CD14-positive monocyte (primary cell): ENCODE data around the gene MED28. TPM values are rescaled to one million over a fixed set of nuclear protein-coding genes. Genes with fewer than 3 reads are reported as not detected.

Source experiments
- DNase-seq, 3 donors: peaks; one replicate each; pipeline ENCODE4 v3.0.0-alpha.2; 2011 to 2022
- H2AFZ ChIP-seq: 2 replicates; pipeline ENCODE4 v1.6.0; 2012; ENCODE audit warnings: mild to moderate bottlenecking, low read depth, low read length, inconsistent platforms; ENCODE audit not compliant: insufficient read depth, poor library complexity, severe bottlenecking
- H3K27ac ChIP-seq, 2 donors: 1 replicate in 1 of 2; 2 replicates in 1 of 2; pipeline ENCODE4 v1.5.1; 2012 to 2013; ENCODE audit warnings: low read length in 2 of 2, control low read depth in 1 of 2, inconsistent platforms in 1 of 2, low read depth in 1 of 2, mild to moderate bottlenecking in 1 of 2
- H3K27me3 ChIP-seq, 2 donors: one replicate each; pipeline versions ENCODE4 v1.6.0 to v1.6.1; 2011 to 2013; ENCODE audit warnings: low read length in 2 of 2; ENCODE audit not compliant: control insufficient read depth in 2 of 2, insufficient read depth in 2 of 2
- H3K36me3 ChIP-seq, 2 donors: replicated peaks in 1 of 2; 1 replicate in 1 of 2; 2 replicates in 1 of 2; pipeline versions ENCODE4 v1.5.1 to v1.6.1; 2012 to 2013; ENCODE audit warnings: low read length in 2 of 2, control low read depth in 1 of 2, inconsistent platforms in 1 of 2, mild to moderate bottlenecking in 1 of 2; ENCODE audit not compliant: insufficient read depth in 2 of 2, control insufficient read depth in 1 of 2
- H3K4me1 ChIP-seq, 2 donors: 1 replicate in 1 of 2; 2 replicates in 1 of 2; pipeline versions ENCODE4 v1.5.1 to v1.6.1; 2012 to 2013; ENCODE audit warnings: low read length in 2 of 2, control low read depth in 1 of 2, inconsistent platforms in 1 of 2, mild to moderate bottlenecking in 1 of 2, moderate library complexity in 1 of 2; ENCODE audit not compliant: insufficient read depth in 2 of 2, control insufficient read depth in 1 of 2
- H3K4me2 ChIP-seq: replicated peaks from 2 replicates; pipeline ENCODE3; 2012; ENCODE audit warnings: low read length, moderate library complexity, mild to moderate bottlenecking; ENCODE audit not compliant: poor library complexity, severe bottlenecking; ENCODE audit errors: extremely low read depth
- H3K4me3 ChIP-seq, 3 experiments: fragments of 200-600 bp in 1 of 3; sonication (generic) in 1 of 3; replicated peaks in 1 of 3; 1 replicate in 2 of 3; 2 replicates in 1 of 3; pipeline ENCODE4 v1.5.1; 2011 to 2013; ENCODE audit warnings: low read length in 3 of 3, mild to moderate bottlenecking in 3 of 3, control low read depth in 2 of 3, low read depth in 2 of 3, inconsistent platforms in 1 of 3, moderate library complexity in 1 of 3
- H3K79me2 ChIP-seq: 2 replicates; pipeline ENCODE4 v1.6.0; 2012; ENCODE audit warnings: mild to moderate bottlenecking, control low read depth, inconsistent platforms, low read length, moderate library complexity; ENCODE audit not compliant: insufficient read depth
- H3K9ac ChIP-seq: 2 replicates; pipeline ENCODE4 v1.6.0; 2017; ENCODE audit warnings: low read length, mild to moderate bottlenecking; ENCODE audit not compliant: insufficient read depth, poor library complexity, severe bottlenecking
- H3K9me3 ChIP-seq, 2 donors: replicated peaks in 1 of 2; 1 replicate in 1 of 2; 2 replicates in 1 of 2; pipeline versions ENCODE4 v1.5.1 to v1.6.1; 2012 to 2013; ENCODE audit warnings: low read length in 2 of 2, control low read depth in 1 of 2; ENCODE audit not compliant: control insufficient read depth in 1 of 2, insufficient read depth in 1 of 2
- H4K20me1 ChIP-seq: 2 replicates; pipeline ENCODE4 v1.6.0; 2012; ENCODE audit warnings: mild to moderate bottlenecking, low read length, control low read depth, moderate library complexity; ENCODE audit not compliant: insufficient read depth
- H3K27ac Mint-ChIP-seq, 7 donors: one replicate each; pipeline ENCODE4 v1.8.0; 2020; ENCODE audit warnings: mild to moderate bottlenecking in 7 of 7, mixed read lengths in 7 of 7, moderate library complexity in 6 of 7, inconsistent platforms in 2 of 7
- H3K27me3 Mint-ChIP-seq, 3 donors: one replicate each; pipeline ENCODE4 v1.8.0; 2021 to 2022; ENCODE audit warnings: low read depth in 3 of 3, mild to moderate bottlenecking in 3 of 3, mixed read lengths in 3 of 3, moderate library complexity in 3 of 3, inconsistent platforms in 1 of 3
- H3K36me3 Mint-ChIP-seq, 2 donors: one replicate each; pipeline ENCODE4 v1.8.0; 2020; ENCODE audit warnings: mixed read lengths in 2 of 2, inconsistent platforms in 1 of 2, mild to moderate bottlenecking in 1 of 2
- H3K4me1 Mint-ChIP-seq: one replicate; pipeline ENCODE4 v1.8.0; 2020; ENCODE audit warnings: mild to moderate bottlenecking, mixed read lengths
- H3K4me3 Mint-ChIP-seq, 2 donors: one replicate each; pipeline ENCODE4 v1.8.0; 2020; ENCODE audit warnings: mild to moderate bottlenecking in 2 of 2, mixed read lengths in 2 of 2, moderate library complexity in 1 of 2
- H3K9me3 Mint-ChIP-seq, 7 donors: one replicate each; pipeline ENCODE4 v1.8.0; 2020 to 2022; ENCODE audit warnings: mixed read lengths in 7 of 7, mild to moderate bottlenecking in 6 of 7, moderate library complexity in 6 of 7, inconsistent platforms in 2 of 7
- WGBS: methylation state at CpG from one replicate; pipeline ENCODE4 v1.1.5; 2013; ENCODE audit warnings: missing lambda C conversion rate; ENCODE audit not compliant: insufficient coverage; 5-methylcytosine and 5-hydroxymethylcytosine counted together
- intact Hi-C, 2 donors: fragments of 100-400 bp; cut with micrococcal nuclease; formaldehyde crosslinking; loops; one replicate each; pipeline versions ENCODE4 v1.15.0 to v1.15.1; 2023
- polyA plus RNA-seq, 3 donors: library from polyadenylated mRNA; depleted of rRNA in 1 of 3; unstranded in 2 of 3; stranded (reverse) in 1 of 3; fragments of 300-500 nt in 2 of 3; fragments of >200 nt in 1 of 3; fragmentation: Illumina TruSeq in 2 of 3; gene quantifications; 1 replicate in 2 of 3; 2 replicates in 1 of 3; pipeline ENCODE4 v1.2.3, GENCODE V29; 2012 to 2021
- TF ChIP-seq, protein P1 (sequence below): fragments of 200-600 bp; IDR thresholded peaks from one replicate; pipeline ENCODE4 v1.8.0; 2022; ENCODE audit warnings: antibody characterized with exemption, mild to moderate bottlenecking

The MED28 gene
- polyA plus RNA-seq, 3 donors: 8.6 to 46.4 (median 43.5) TPM

DNA sequence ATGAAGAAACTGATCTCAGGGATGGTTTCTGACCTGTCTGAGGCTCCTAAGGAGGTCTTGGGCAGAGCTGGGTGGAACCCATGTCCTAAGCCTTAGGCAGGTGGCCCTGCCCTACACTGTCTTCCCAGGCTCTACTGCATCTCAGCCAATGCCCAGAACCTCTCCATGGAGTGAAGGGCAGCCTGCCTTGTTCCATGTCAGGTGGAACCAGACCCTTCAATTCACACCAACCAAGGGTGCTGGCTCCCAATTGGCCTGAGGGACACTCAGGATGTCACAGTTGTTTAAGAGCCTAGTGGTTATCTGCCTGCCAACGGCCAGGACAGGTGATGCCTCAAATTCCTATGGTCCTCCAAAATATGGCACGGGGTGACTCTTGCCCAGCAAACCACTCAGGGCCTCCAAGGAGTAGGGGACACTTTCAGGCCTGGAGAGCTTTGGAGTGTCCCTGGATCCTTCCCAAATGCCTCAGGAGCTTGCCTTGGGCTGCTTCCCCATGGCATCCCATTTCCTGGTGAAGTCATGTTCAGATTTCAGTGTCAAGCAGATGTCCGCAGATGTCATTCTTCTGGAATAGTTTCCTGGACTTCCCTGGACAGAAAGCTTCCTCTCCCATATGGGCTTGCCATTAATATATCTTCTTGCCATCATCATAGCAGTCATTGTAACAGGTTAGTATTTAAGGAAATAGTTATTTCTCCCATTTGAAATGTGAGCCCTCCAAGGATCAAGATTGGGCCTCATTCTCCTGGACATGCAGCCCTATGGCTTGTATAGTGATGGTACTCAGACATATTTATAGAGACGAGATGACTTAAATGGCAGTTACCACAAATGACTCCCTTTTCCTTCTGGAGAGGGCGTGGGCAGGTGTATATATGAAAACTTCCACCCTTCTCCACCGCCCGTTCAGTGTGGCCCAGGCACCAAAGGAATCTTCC, 67.1 kb downstream of the MED28 start:
- no peaks in the 10 kb centered on the region for H3K4me1 ChIP-seq
- peaks cover 0 to 14% (median 4%) of the 10 kb centered on the region in 7 donors for H3K9me3 Mint-ChIP-seq
- TF ChIP-seq, protein P1, sequence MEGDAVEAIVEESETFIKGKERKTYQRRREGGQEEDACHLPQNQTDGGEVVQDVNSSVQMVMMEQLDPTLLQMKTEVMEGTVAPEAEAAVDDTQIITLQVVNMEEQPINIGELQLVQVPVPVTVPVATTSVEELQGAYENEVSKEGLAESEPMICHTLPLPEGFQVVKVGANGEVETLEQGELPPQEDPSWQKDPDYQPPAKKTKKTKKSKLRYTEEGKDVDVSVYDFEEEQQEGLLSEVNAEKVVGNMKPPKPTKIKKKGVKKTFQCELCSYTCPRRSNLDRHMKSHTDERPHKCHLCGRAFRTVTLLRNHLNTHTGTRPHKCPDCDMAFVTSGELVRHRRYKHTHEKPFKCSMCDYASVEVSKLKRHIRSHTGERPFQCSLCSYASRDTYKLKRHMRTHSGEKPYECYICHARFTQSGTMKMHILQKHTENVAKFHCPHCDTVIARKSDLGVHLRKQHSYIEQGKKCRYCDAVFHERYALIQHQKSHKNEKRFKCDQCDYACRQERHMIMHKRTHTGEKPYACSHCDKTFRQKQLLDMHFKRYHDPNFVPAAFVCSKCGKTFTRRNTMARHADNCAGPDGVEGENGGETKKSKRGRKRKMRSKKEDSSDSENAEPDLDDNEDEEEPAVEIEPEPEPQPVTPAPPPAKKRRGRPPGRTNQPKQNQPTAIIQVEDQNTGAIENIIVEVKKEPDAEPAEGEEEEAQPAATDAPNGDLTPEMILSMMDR: no peak
- no peaks in the 10 kb centered on the region for H3K36me3 Mint-ChIP-seq
- H4K20me1 ChIP-seq: no peaks in the 10 kb centered on the region
- H3K9ac ChIP-seq: no peak overlapping the region
- no peaks in the 10 kb centered on the region for H3K27me3 ChIP-seq
- H3K4me3 ChIP-seq: no peak overlapping the region
- H3K4me1 Mint-ChIP-seq: no peaks in the 10 kb centered on the region
- H3K36me3 ChIP-seq: no peaks in the 10 kb centered on the region
- intact Hi-C loops: no loop called here
- no peak for DNase-seq
- no peak overlapping the region for H3K4me3 Mint-ChIP-seq
- H3K27me3 Mint-ChIP-seq: peaks cover 0 to 6% (median 4%) of the 10 kb centered on the region in 3 donors
- no peaks in the 10 kb centered on the region for H3K9me3 ChIP-seq
- WGBS: 71% methylated on average over 2 of the region's 7 CpGs
- no peak overlapping the region for H3K27ac ChIP-seq
- H3K79me2 ChIP-seq: no peaks in the 10 kb centered on the region
- H2AFZ ChIP-seq: no peak overlapping the region
- H3K27ac Mint-ChIP-seq: no peak overlapping the region
- H3K4me2 ChIP-seq: no peak overlapping the region

DNA sequence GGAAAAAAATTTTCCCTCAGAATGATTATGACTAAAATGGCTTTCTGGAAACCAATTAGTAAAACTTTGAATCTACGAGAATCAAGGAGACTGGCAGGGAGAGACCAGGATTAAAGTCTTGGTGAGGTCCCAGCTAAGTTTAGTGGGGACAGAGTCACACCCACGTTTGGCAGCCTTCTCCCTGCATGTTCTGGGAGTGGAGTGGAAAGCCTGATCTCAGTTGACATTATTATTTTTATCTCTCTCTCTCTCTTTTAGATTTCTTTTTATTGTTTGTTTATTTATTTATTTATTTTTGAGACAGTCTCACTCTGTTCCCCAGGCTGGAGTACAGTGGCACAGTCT, 67.8 kb downstream of the MED28 start:
- Mint-ChIP-seq H3K36me3 (no peaks in the 10 kb centered on the region), H3K4me3 (no peak overlapping the region), H3K9me3 (peaks cover 0 to 12% (median 4%) of the 10 kb centered on the region in 7 donors), H3K27me3 (peaks cover 0 to 4% (median 3%) of the 10 kb centered on the region in 3 donors), H3K4me1 (no peaks in the 10 kb centered on the region), H3K27ac (no peak overlapping the region)
- H3K4me2 ChIP-seq: no peak overlapping the region
- no peaks in the 10 kb centered on the region for H3K27me3 ChIP-seq
- H3K4me1 ChIP-seq: no peaks in the 10 kb centered on the region
- intact Hi-C loops: no loop called here
- no peak overlapping the region for H3K9ac ChIP-seq
- no peaks in the 10 kb centered on the region for H3K36me3 ChIP-seq
- H3K27ac ChIP-seq: no peak overlapping the region
- H3K79me2 ChIP-seq: no peaks in the 10 kb centered on the region
- WGBS: no CpG with 5 or more reads among the region's 2 CpGs
- H2AFZ ChIP-seq: no peak overlapping the region
- H4K20me1 ChIP-seq: no peaks in the 10 kb centered on the region
- no peaks in the 10 kb centered on the region for H3K9me3 ChIP-seq
- no peak overlapping the region for H3K4me3 ChIP-seq
- DNase-seq: no peak
- TF ChIP-seq, protein P1: no peak

Other genes starting within 250 kb of the MED28 start
- gene QDPR, start 102.6 kb upstream of the MED28 start, polyA plus RNA-seq: 10 to 100 TPM; 15.8 to 31.7 (median 27.7) TPM
- not detected for gene CLRN2, start 99.5 kb upstream of the MED28 start, polyA plus RNA-seq
- gene LAP3, start 37.4 kb upstream of the MED28 start, polyA plus RNA-seq: 100 to 1,000 TPM in 2 of 3 donors, 10 to 100 TPM in 1; 98.3 to 127 (median 108) TPM
- gene FAM184B, start 167.0 kb downstream of the MED28 start, polyA plus RNA-seq: not detected
- 10 to 100 TPM in 1 of 3 donors, 1 to 10 TPM in 2; 4.1 to 14.5 (median 4.6) TPM for gene DCAF16, start 196.1 kb downstream of the MED28 start, polyA plus RNA-seq
- not detected for gene NCAPG, start 196.3 kb downstream of the MED28 start, polyA plus RNA-seq